ENCODE measurements around the gene NBPF12. TPM values are rescaled to one million over a fixed set of nuclear protein-coding genes. Genes with fewer than 3 reads are reported as not detected.
"Not testable (repeated sequence)": the region's sequence is repeated elsewhere in the genome, so short reads cannot be mapped to it uniquely, and the experiment has no call there.

The NBPF12 gene
- total and polyA plus RNA-seq, 2 of the 8 experiments (the other 6 are each of a cell fraction or from before 2014, with no cell fraction given), result 4.6 to 6.7 TPM

DNA sequence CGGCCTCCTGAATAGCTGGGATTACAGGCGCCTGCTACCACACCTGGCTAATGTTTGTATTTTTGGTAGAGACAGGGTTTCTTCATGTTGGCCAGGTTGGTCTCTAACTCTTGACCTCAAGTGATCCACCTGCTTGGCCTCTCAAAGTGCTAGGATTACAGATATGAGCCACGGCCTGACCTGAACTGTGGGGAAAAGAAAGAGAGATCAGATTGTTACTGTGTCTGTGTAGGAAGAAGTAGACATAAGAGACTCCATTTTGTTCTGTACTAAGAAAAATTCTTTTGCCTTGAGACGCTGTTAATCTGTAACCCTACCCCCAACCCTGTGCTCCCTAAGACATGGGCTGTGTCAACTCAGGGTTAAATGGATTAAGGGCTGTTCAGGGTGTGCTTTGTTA lies 10.0 kb downstream of the NBPF12 start:
- H3K23ac ChIP-seq (ENCODE audit: insufficient read length); H2BK12ac ChIP-seq (ENCODE audit: low read depth, low read length); H3K79me1 ChIP-seq (ENCODE audit: low read depth, low read length); H4K20me1 ChIP-seq (replicated peaks in 1 of 2; ENCODE audit: control insufficient read depth in 1 of 2, insufficient read depth in 2 of 2, low read length in 2 of 2); H3K4me3 ChIP-seq (ENCODE audit: extremely low read depth in 1 of 4, insufficient read depth in 2 of 4, low read depth in 3 of 4, low read length in 4 of 4); H3K4me2 ChIP-seq (ENCODE audit: insufficient read depth in 1 of 2, low read depth in 2 of 2, low read length in 2 of 2); H4K5ac ChIP-seq (ENCODE audit: insufficient read length, low read depth, low read length); H2BK120ac ChIP-seq (replicated peaks; ENCODE audit: low read depth, low read length); H2AK5ac ChIP-seq (ENCODE audit: low read depth, low read length); H4K8ac ChIP-seq (ENCODE audit: extremely low read depth, insufficient read depth, low read length); H3K27ac ChIP-seq (ENCODE audit: low read depth, low read length); H3K14ac ChIP-seq (ENCODE audit: insufficient read length); H3K4ac ChIP-seq (replicated peaks; ENCODE audit: insufficient read length, low read depth, low read length); H2AFZ ChIP-seq (ENCODE audit: low read length); H3K36me3 ChIP-seq (ENCODE audit: control insufficient read depth in 2 of 4, insufficient read depth in 4 of 4, low read length in 3 of 4); H3K4me1 ChIP-seq (replicated peaks in 1 of 4; ENCODE audit: control insufficient read depth in 3 of 4, insufficient read depth in 4 of 4, low read length in 3 of 4); H2BK20ac ChIP-seq (ENCODE audit: low read length); H2BK15ac ChIP-seq (ENCODE audit: low read length); H4K91ac ChIP-seq (replicated peaks; ENCODE audit: insufficient read length, low read length); H3K18ac ChIP-seq (ENCODE audit: extremely low read depth, low read length); CTCF ChIA-PET (ENCODE audit: partially characterized antibody); H3K9ac ChIP-seq (replicated peaks in 1 of 4; ENCODE audit: extremely low read depth in 1 of 4, low read depth in 3 of 4, low read length in 3 of 4); POLR2A ChIA-PET (ENCODE audit: partially characterized antibody); H3K27me3 ChIP-seq (replicated peaks in 1 of 4; ENCODE audit: control insufficient read depth in 3 of 4, extremely low read depth in 1 of 4, insufficient read depth in 3 of 4, low read length in 3 of 4); H3K56ac ChIP-seq (replicated peaks; ENCODE audit: insufficient read length, low read depth, low read length); FAIRE-seq; H3K23me2 ChIP-seq (ENCODE audit: low read depth, low read length); H3K9me3 ChIP-seq (ENCODE audit: insufficient read depth in 2 of 2, low read depth in 1 of 2, low read length in 1 of 2); H2BK5ac ChIP-seq (ENCODE audit: low read depth, low read length); H3K79me2 ChIP-seq (ENCODE audit: control insufficient read depth in 1 of 2, insufficient read depth in 2 of 2, low read length in 2 of 2); DNase-seq (ENCODE audit: low read depth in 1 of 2, low spot score in 2 of 2): not testable (repeated sequence)
- 62% methylated on average over 3 of the region's 4 CpGs; no CpG with 5 or more reads in 1 of the 2 experiments for WGBS, 2 experiments (ENCODE audit: extremely low coverage in 1 of 2, insufficient coverage in 1 of 2, insufficient read length in 1 of 2, insufficient replicate concordance in 2 of 2, low coverage in 1 of 2, low lambda C conversion rate in 2 of 2, missing lambda C conversion rate in 1 of 2)

DNA sequence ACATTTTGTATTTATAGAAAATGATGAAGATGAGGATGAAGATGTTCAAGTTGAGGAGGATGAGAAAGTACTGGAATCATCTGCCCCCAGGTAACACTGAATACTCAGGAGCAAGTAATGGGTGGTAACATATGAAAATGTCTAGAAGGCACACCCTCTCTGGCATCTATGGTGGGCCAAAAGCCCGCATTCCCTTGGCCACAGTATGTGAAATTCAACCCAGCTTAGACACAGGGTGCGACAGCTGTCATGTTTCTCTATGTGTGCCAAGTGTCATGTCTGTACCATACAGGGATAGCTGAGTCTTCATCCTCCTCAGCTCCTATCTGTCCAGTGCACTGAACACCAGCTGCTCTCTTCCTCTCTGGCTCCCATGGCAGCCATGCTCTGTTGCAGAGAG lies 26.2 kb downstream of the NBPF12 start:
- H2BK20ac ChIP-seq (ENCODE audit: low read length); H2AFZ ChIP-seq (ENCODE audit: low read length); H3K23me2 ChIP-seq (ENCODE audit: low read depth, low read length); H2BK5ac ChIP-seq (ENCODE audit: low read depth, low read length); H3K4me2 ChIP-seq (ENCODE audit: insufficient read depth in 1 of 2, low read depth in 2 of 2, low read length in 2 of 2); FAIRE-seq; H2BK12ac ChIP-seq (ENCODE audit: low read depth, low read length); H3K23ac ChIP-seq (ENCODE audit: insufficient read length); H4K20me1 ChIP-seq (replicated peaks in 1 of 2; ENCODE audit: control insufficient read depth in 1 of 2, insufficient read depth in 2 of 2, low read length in 2 of 2); H3K56ac ChIP-seq (replicated peaks; ENCODE audit: insufficient read length, low read depth, low read length); H4K8ac ChIP-seq (ENCODE audit: extremely low read depth, insufficient read depth, low read length); H3K4ac ChIP-seq (replicated peaks; ENCODE audit: insufficient read length, low read depth, low read length); H3K79me1 ChIP-seq (ENCODE audit: low read depth, low read length); H2BK120ac ChIP-seq (replicated peaks; ENCODE audit: low read depth, low read length); H3K4me3 ChIP-seq (ENCODE audit: extremely low read depth in 1 of 4, insufficient read depth in 2 of 4, low read depth in 3 of 4, low read length in 4 of 4); H3K9ac ChIP-seq (replicated peaks in 1 of 4; ENCODE audit: extremely low read depth in 1 of 4, low read depth in 3 of 4, low read length in 3 of 4); H3K27ac ChIP-seq (ENCODE audit: low read depth, low read length); H3K14ac ChIP-seq (ENCODE audit: insufficient read length); H3K9me3 ChIP-seq (ENCODE audit: insufficient read depth in 2 of 2, low read depth in 1 of 2, low read length in 1 of 2); CTCF ChIA-PET (ENCODE audit: partially characterized antibody); H2AK5ac ChIP-seq (ENCODE audit: low read depth, low read length); H3K18ac ChIP-seq (ENCODE audit: extremely low read depth, low read length); H3K4me1 ChIP-seq (replicated peaks in 1 of 4; ENCODE audit: control insufficient read depth in 3 of 4, insufficient read depth in 4 of 4, low read length in 3 of 4); DNase-seq (ENCODE audit: low read depth in 1 of 2, low spot score in 2 of 2); H2BK15ac ChIP-seq (ENCODE audit: low read length); H3K27me3 ChIP-seq (replicated peaks in 1 of 4; ENCODE audit: control insufficient read depth in 3 of 4, extremely low read depth in 1 of 4, insufficient read depth in 3 of 4, low read length in 3 of 4); POLR2A ChIA-PET (ENCODE audit: partially characterized antibody); H4K5ac ChIP-seq (ENCODE audit: insufficient read length, low read depth, low read length); H3K36me3 ChIP-seq (ENCODE audit: control insufficient read depth in 2 of 4, insufficient read depth in 4 of 4, low read length in 3 of 4); H4K91ac ChIP-seq (replicated peaks; ENCODE audit: insufficient read length, low read length); H3K79me2 ChIP-seq (ENCODE audit: control insufficient read depth in 1 of 2, insufficient read depth in 2 of 2, low read length in 2 of 2): not testable (repeated sequence)
- WGBS, 2 experiments (ENCODE audit: extremely low coverage in 1 of 2, insufficient coverage in 1 of 2, insufficient read length in 1 of 2, insufficient replicate concordance in 2 of 2, low coverage in 1 of 2, low lambda C conversion rate in 2 of 2, missing lambda C conversion rate in 1 of 2), result 96% methylated on average over 2 of the region's 2 CpGs; no CpG with 5 or more reads in 1 of the 2 experiments
